ENCODE data around the gene PNKP. TPM values are rescaled to one million over a fixed set of nuclear protein-coding genes. Genes with fewer than 3 reads are reported as not detected.

Gene PNKP
- total RNA-seq, 1 donor from 2014 or later: 40.3 TPM

GRCh38 chr19:49832556-49832955 lies 34.8 kb downstream of the PNKP start:
- peaks cover 3 to 76% of the 10 kb centered on the region in 2 donors for H3K36me3 ChIP-seq
- no peak for TF ChIP-seq POLR2A (IDR thresholded peaks at IDR 0.05)
- no peak for TF ChIP-seq POLR2AphosphoS5 (IDR thresholded peaks at IDR 0.05; ENCODE audit: insufficient read depth in 1 of 2, low read depth in 1 of 2)
- no peak for TF ChIP-seq CTCF (IDR thresholded peaks at IDR 0.05)
- intact Hi-C loops (cut with DNase I): no loop called here
- no peaks in the 10 kb centered on the region for H3K27me3 ChIP-seq
- H3K4me3 ChIP-seq: no peak overlapping the region
- H3K4me1 ChIP-seq: no peaks in the 10 kb centered on the region
- DNase-seq (ENCODE audit: extremely low spot score in 2 of 2): no peak
- H3K9me3 ChIP-seq: no peaks in the 10 kb centered on the region
- no peak overlapping the region for H3K27ac ChIP-seq

- DNase-seq (ENCODE audit: extremely low spot score in 2 of 2): no peak
- Histone ChIP-seq H3K36me3 (peaks cover 3 to 66% of the 10 kb centered on the region in 2 donors), H3K9me3 (no peaks in the 10 kb centered on the region), H3K4me3 (no peak overlapping the region), H3K27ac (no peak overlapping the region), H3K27me3 (no peaks in the 10 kb centered on the region), H3K4me1 (no peaks in the 10 kb centered on the region)
- intact Hi-C loops (cut with DNase I): no loop called here
- TF ChIP-seq POLR2AphosphoS5 (IDR thresholded peaks at IDR 0.05; ENCODE audit: insufficient read depth in 1 of 2, low read depth in 1 of 2) (no peak), CTCF (IDR thresholded peaks at IDR 0.05) (no peak), POLR2A (IDR thresholded peaks at IDR 0.05) (no peak)
These were observed 35.8 kb downstream of the PNKP start for GRCh38 chr19:49831592-49831991.

- Histone ChIP-seq H3K27ac (no peak overlapping the region), H3K4me1 (no peaks in the 10 kb centered on the region), H3K9me3 (no peaks in the 10 kb centered on the region), H3K36me3 (peaks cover 3 to 58% of the 10 kb centered on the region in 2 donors), H3K4me3 (no peak overlapping the region), H3K27me3 (no peaks in the 10 kb centered on the region)
- TF ChIP-seq CTCF (IDR thresholded peaks at IDR 0.05) (no peak), POLR2AphosphoS5 (IDR thresholded peaks at IDR 0.05; ENCODE audit: insufficient read depth in 1 of 2, low read depth in 1 of 2) (no peak), POLR2A (IDR thresholded peaks at IDR 0.05) (no peak)
- intact Hi-C loops (cut with DNase I): no loop called here
- no peak for DNase-seq (ENCODE audit: extremely low spot score in 2 of 2)
These were observed 36.6 kb downstream of the PNKP start for GRCh38 chr19:49830766-49831165.

GRCh38 chr19:49829721-49830120 lies 37.7 kb downstream of the PNKP start:
- intact Hi-C loops (cut with DNase I): no loop called here
- Histone ChIP-seq H3K4me1 (no peaks in the 10 kb centered on the region), H3K36me3 (peaks cover 3 to 48% of the 10 kb centered on the region in 2 donors), H3K4me3 (no peak overlapping the region), H3K27me3 (no peaks in the 10 kb centered on the region), H3K27ac (no peak overlapping the region), H3K9me3 (no peaks in the 10 kb centered on the region)
- no peak for TF ChIP-seq POLR2AphosphoS5 (IDR thresholded peaks at IDR 0.05; ENCODE audit: insufficient read depth in 1 of 2, low read depth in 1 of 2)
- TF ChIP-seq POLR2A (IDR thresholded peaks at IDR 0.05): no peak
- TF ChIP-seq CTCF (IDR thresholded peaks at IDR 0.05): no peak
- DNase-seq (ENCODE audit: extremely low spot score in 2 of 2): no peak

GRCh38 chr19:49829200-49829599 lies 38.2 kb downstream of the PNKP start:
- H3K27ac ChIP-seq: no peak overlapping the region
- H3K9me3 ChIP-seq: no peaks in the 10 kb centered on the region
- no peak for DNase-seq (ENCODE audit: extremely low spot score in 2 of 2)
- no peak overlapping the region for H3K4me3 ChIP-seq
- no peaks in the 10 kb centered on the region for H3K4me1 ChIP-seq
- H3K27me3 ChIP-seq: no peaks in the 10 kb centered on the region
- peaks cover 3 to 42% of the 10 kb centered on the region in 2 donors for H3K36me3 ChIP-seq
- intact Hi-C loops (cut with DNase I): no loop called here
- no peak for TF ChIP-seq CTCF (IDR thresholded peaks at IDR 0.05)
- no peak for TF ChIP-seq POLR2A (IDR thresholded peaks at IDR 0.05)
- no peak for TF ChIP-seq POLR2AphosphoS5 (IDR thresholded peaks at IDR 0.05; ENCODE audit: insufficient read depth in 1 of 2, low read depth in 1 of 2)
